OCI-LY7 (cell line): ENCODE measurements around the gene LPAR2. TPM values are rescaled to one million over a fixed set of nuclear protein-coding genes. Genes with fewer than 3 reads are reported as not detected.

Experiments used
- BruUV-seq: library from RNA; stranded (reverse); fragments of 400-500 nt; replicated peaks from 2 replicates; lab custom pipeline; 2021; lab: Mats Ljungman, UMichigan
- CTCF ChIA-PET: fragments of 300-600 bp; sonication (Branson Sonifier 250); formaldehyde crosslinking; loops from one replicate; lab custom pipeline; 2022; ENCODE audit warnings: antibody characterized with exemption; ENCODE audit not compliant: unreplicated experiment; lab: Charles Lee
- POLR2A ChIA-PET: fragments of 300-600 bp; sonication (Branson Sonifier 250); formaldehyde crosslinking; loops from one replicate; lab custom pipeline; 2022; ENCODE audit warnings: antibody characterized with exemption; lab: Charles Lee
- DNase-seq: peaks from one replicate; pipeline ENCODE4 v3.0.0-alpha.2; 2015; ENCODE audit warnings: low spot score
- H2AFZ ChIP-seq: fragments of 200-600 bp; sonication (generic), shearing (Covaris generic); 2 replicates; pipeline ENCODE4 v1.6.1; 2014; ENCODE audit warnings: mild to moderate bottlenecking, antibody characterized with exemption, low read length, moderate library complexity
- H3K27ac ChIP-seq: fragments of 200-600 bp; sonication (generic); 2 replicates; pipeline ENCODE4 v1.5.1; 2014; ENCODE audit warnings: mixed run types, low read depth, mild to moderate bottlenecking, moderate library complexity, low read length, inconsistent platforms; ENCODE audit not compliant: poor library complexity, severe bottlenecking
- H3K36me3 ChIP-seq: fragments of 200-600 bp; sonication (generic); 2 replicates; pipeline ENCODE4 v1.6.1; 2014; ENCODE audit warnings: mild to moderate bottlenecking, antibody characterized with exemption, low read length, moderate library complexity, mixed read lengths; ENCODE audit not compliant: insufficient read depth
- H3K4me1 ChIP-seq: fragments of 200-600 bp; sonication (generic); 2 replicates; pipeline ENCODE4 v1.5.1; 2014; ENCODE audit warnings: mild to moderate bottlenecking, low read length; ENCODE audit not compliant: insufficient read depth, poor library complexity, severe bottlenecking
- H3K4me2 ChIP-seq: fragments of 200-600 bp; sonication (generic); 2 replicates; pipeline ENCODE4 v1.6.1; 2014; ENCODE audit warnings: mild to moderate bottlenecking, low read length
- H3K4me3 ChIP-seq: fragments of 200-600 bp; sonication (generic); 2 replicates; pipeline ENCODE4 v1.5.1; 2014; ENCODE audit warnings: mild to moderate bottlenecking, low read depth, low read length; ENCODE audit not compliant: poor library complexity, severe bottlenecking
- H3K79me2 ChIP-seq: fragments of 200-600 bp; sonication (generic); 2 replicates; pipeline ENCODE4 v1.6.1; 2016; ENCODE audit warnings: low read depth, mild to moderate bottlenecking, low read length, moderate library complexity, mixed read lengths; ENCODE audit not compliant: insufficient read depth
- H3K9me2 ChIP-seq: fragments of 200-600 bp; sonication (generic); 2 replicates; pipeline ENCODE4 v1.6.1; 2016; ENCODE audit warnings: mild to moderate bottlenecking, low read length, mixed read lengths; ENCODE audit not compliant: insufficient read depth
- H3K9me3 ChIP-seq: fragments of 200-600 bp; sonication (generic); 2 replicates; pipeline ENCODE4 v1.6.1; 2014; ENCODE audit warnings: mild to moderate bottlenecking, mixed run types, low read length, mixed read lengths
- H4K20me1 ChIP-seq: fragments of 200-600 bp; sonication (generic); 2 replicates; pipeline ENCODE4 v1.6.1; 2014; ENCODE audit warnings: mild to moderate bottlenecking, antibody characterized with exemption, low read length, moderate library complexity, mixed read lengths; ENCODE audit not compliant: insufficient read depth
- CTCF ChIP-seq: fragments of 200-600 bp; sonication (generic); conservative IDR thresholded peaks from 2 replicates; pipeline ENCODE4 v1.5.1; 2014; ENCODE audit warnings: mild to moderate bottlenecking, antibody characterized with exemption, low read length, moderate library complexity, mixed read lengths
- EZH2phosphoT487 ChIP-seq: fragments of 200-600 bp; sonication (generic); IDR thresholded peaks from 2 replicates; pipeline ENCODE4 v1.6.1; 2018; ENCODE audit warnings: low read depth, borderline replicate concordance, mild to moderate bottlenecking, mixed run types, antibody characterized with exemption, low read length, moderate library complexity, mixed read lengths
- intact Hi-C: fragments of 100-400 bp; cut with micrococcal nuclease; formaldehyde crosslinking; loops from one replicate; pipeline ENCODE4 v1.10.0; 2022; ENCODE audit not compliant: unreplicated experiment
- total RNA-seq, 2 experiments: library from RNA; depleted of rRNA in 1 of 2; stranded (reverse); fragments of >200 nt in 1 of 2; shearing (Covaris generic) in 1 of 2; gene quantifications; 2 replicates each; pipeline ENCODE4 v1.2.3, GENCODE V29; 2014 to 2022

LPAR2 gene
- total RNA-seq, 2 experiments from 2014 or later = 12.4 to 18.4 TPM

GRCh38 chr19:19645233-19645870 lies 17.3 kb upstream of the LPAR2 start:
- H3K27ac ChIP-seq = no peak overlapping the region
- intact Hi-C loops = no loop called here
- no peaks in the 10 kb centered on the region for H3K9me2 ChIP-seq
- DNase-seq = no peak
- no peak overlapping the region for H3K4me2 ChIP-seq
- POLR2A ChIA-PET = no interaction called here
- H2AFZ ChIP-seq = no peak overlapping the region
- no peak overlapping the region for H3K4me3 ChIP-seq
- CTCF ChIA-PET = no interaction called here
- no peak for TF ChIP-seq CTCF
- TF ChIP-seq EZH2phosphoT487 = no peak
- peaks cover 63% of the 10 kb centered on the region for H3K36me3 ChIP-seq
- no TSS peak for BruUV-seq
- peaks cover 16% of the 10 kb centered on the region; the same call in 1 of the 2 replicates for H3K79me2 ChIP-seq
- H4K20me1 ChIP-seq = no peaks in the 10 kb centered on the region
- H3K9me3 ChIP-seq = no peaks in the 10 kb centered on the region
- peaks cover 21% of the 10 kb centered on the region for H3K4me1 ChIP-seq

GRCh38 chr19:19644054-19644388 lies 16.0 kb upstream of the LPAR2 start:
- peaks cover 16% of the 10 kb centered on the region; the same call in 1 of the 2 replicates for H3K79me2 ChIP-seq
- TF ChIP-seq EZH2phosphoT487 (no peak), CTCF (peak; percentile 57; the same call in 1 of the 2 replicates)
- H3K4me1 ChIP-seq = peaks cover 21% of the 10 kb centered on the region
- no TSS peak for BruUV-seq
- H4K20me1 ChIP-seq = no peaks in the 10 kb centered on the region
- intact Hi-C loops = no loop called here
- H3K27ac ChIP-seq = peak overlapping the region; percentile 90
- DNase-seq = no peak
- peak overlapping the region; percentile 87 for H3K4me2 ChIP-seq
- H3K36me3 ChIP-seq = peaks cover 63% of the 10 kb centered on the region
- peak overlapping the region; percentile 78 for H3K4me3 ChIP-seq
- H3K9me3 ChIP-seq = no peaks in the 10 kb centered on the region
- CTCF ChIA-PET = no interaction called here
- POLR2A ChIA-PET = no interaction called here
- H3K9me2 ChIP-seq = no peaks in the 10 kb centered on the region
- H2AFZ ChIP-seq = no peak overlapping the region

GRCh38 chr19:19643158-19644053 lies 15.4 kb upstream of the LPAR2 start, which contains the start of gene GMIP:
TSS of gene GMIP (minus strand) at chr19:19643657. CDS start at chr19:19643529, 128 bp downstream.
- Histone ChIP-seq H3K9me2 (no peaks in the 10 kb centered on the region), H2AFZ (peak within 1 kb of the TSS; percentile 26; the same call in 1 of the 2 replicates), H3K4me3 (peak within 1 kb of the TSS; percentile 78), H3K4me1 (peaks cover 21% of the 10 kb centered on the region), H3K4me2 (peak within 1 kb of the TSS; percentile 87), H4K20me1 (no peaks in the 10 kb centered on the region), H3K36me3 (peaks cover 63% of the 10 kb centered on the region), H3K9me3 (no peaks in the 10 kb centered on the region), H3K27ac (peak within 1 kb of the TSS; percentile 90), H3K79me2 (peaks cover 16% of the 10 kb centered on the region; the same call in 1 of the 2 replicates)
- BruUV-seq = no TSS peak
- TF ChIP-seq CTCF (peak; percentile 96), EZH2phosphoT487 (no peak)
- intact Hi-C loops = loop anchor here (1.0 kb wide), 1 partner anchor 111 kb away; no protein-coding TSS in a partner anchor
- DNase-seq = peak; percentile 85
- POLR2A ChIA-PET = no interaction called here
- CTCF ChIA-PET = no interaction called here
